SK-N-MC (cell line): Measurements from ENCODE around the gene MED29.

Experiments
- DNase-seq: peaks from one replicate; pipeline ENCODE4 v3.0.0-alpha.2; 2011; ENCODE audit warnings: low read depth, low spot score
- H3K27ac ChIP-seq: fragments of 200-600 bp; sonication (generic); 2 replicates; pipeline ENCODE4 v1.5.1; 2016; ENCODE audit warnings: mixed run types
- H3K36me3 ChIP-seq: fragments of 200-600 bp; sonication (generic); 2 replicates; pipeline ENCODE4 v1.6.1; 2017; ENCODE audit warnings: antibody characterized with exemption, low read length, mixed read lengths; ENCODE audit not compliant: insufficient read depth
- H3K4me3 ChIP-seq: fragments of 200-600 bp; sonication (generic); 2 replicates; pipeline ENCODE4 v1.5.1; 2016
- H3K9ac ChIP-seq: fragments of 200-600 bp; sonication (generic); 2 replicates; pipeline ENCODE4 v1.8.0; 2017; ENCODE audit warnings: mixed run types, mixed read lengths; ENCODE audit not compliant: insufficient read length
- H3K9me3 ChIP-seq: fragments of 200-600 bp; sonication (generic); 2 replicates; pipeline ENCODE4 v1.6.1; 2017; ENCODE audit warnings: low read depth, mild to moderate bottlenecking, antibody characterized with exemption, low read length, moderate library complexity, mixed read lengths
- EZH2 ChIP-seq: fragments of 200-600 bp; sonication (generic); IDR thresholded peaks from one replicate; pipeline ENCODE4 v1.6.1; 2017; ENCODE audit warnings: antibody characterized with exemption
- FOXP2 ChIP-seq: optimal IDR thresholded peaks from 2 replicates; pipeline ENCODE3; 2011; ENCODE audit warnings: mild to moderate bottlenecking, moderate library complexity; ENCODE audit not compliant: insufficient read depth; ENCODE audit errors: extremely low read length, control extremely low read depth
- POLR2AphosphoS5 ChIP-seq: IDR thresholded peaks from 2 replicates; pipeline ENCODE4 v1.6.1; 2012; ENCODE audit warnings: mild to moderate bottlenecking, low read depth, low read length, borderline replicate concordance

MED29 gene

GRCh38 chr19:39407410-39407659 is 16.2 kb downstream of the MED29 start:
- H3K9me3 ChIP-seq, result no peaks in the 10 kb centered on the region
- no peak overlapping the region for H3K27ac ChIP-seq
- H3K36me3 ChIP-seq, result no peaks in the 10 kb centered on the region
- no peak for DNase-seq
- peak overlapping the region; percentile 77 for H3K9ac ChIP-seq
- peak overlapping the region; percentile 93 for H3K4me3 ChIP-seq
- TF ChIP-seq POLR2AphosphoS5 (no peak), EZH2 (no peak), FOXP2 (no peak)

- H3K36me3 ChIP-seq, result no peaks in the 10 kb centered on the region
- H3K4me3 ChIP-seq, result peak overlapping the region; percentile 93
- no peak overlapping the region for H3K27ac ChIP-seq
- no peak for TF ChIP-seq EZH2
- no peak for DNase-seq
- no peaks in the 10 kb centered on the region for H3K9me3 ChIP-seq
- H3K9ac ChIP-seq, result peak overlapping the region; percentile 77
These were observed 16.6 kb downstream of the MED29 start for GRCh38 chr19:39407660-39408391.

- H3K36me3 ChIP-seq, result no peaks in the 10 kb centered on the region
- DNase-seq, result no peak
- H3K9me3 ChIP-seq, result no peaks in the 10 kb centered on the region
- no peak overlapping the region for H3K27ac ChIP-seq
- peak overlapping the region; percentile 32; the same call in 1 of the 2 replicates for H3K4me3 ChIP-seq
- no peak for TF ChIP-seq EZH2
- no peak for TF ChIP-seq POLR2AphosphoS5
- no peak for TF ChIP-seq FOXP2
- no peak overlapping the region for H3K9ac ChIP-seq
These were observed 17.4 kb downstream of the MED29 start for GRCh38 chr19:39408392-39409207.

- Histone ChIP-seq H3K4me3 (peak overlapping the region; percentile 82), H3K9me3 (no peaks in the 10 kb centered on the region), H3K36me3 (no peaks in the 10 kb centered on the region), H3K27ac (peak overlapping the region; percentile 54; the same call in 1 of the 2 replicates), H3K9ac (peak overlapping the region; percentile 79)
- no peak for DNase-seq
- peak; percentile 48; the same call in 1 of the 2 replicates for TF ChIP-seq POLR2AphosphoS5
- no peak for TF ChIP-seq FOXP2
These were observed 18.2 kb downstream of the MED29 start for GRCh38 chr19:39409208-39410016.

- peak overlapping the region; percentile 82 for H3K4me3 ChIP-seq
- peak overlapping the region; percentile 53; the same call in 1 of the 2 replicates for H3K27ac ChIP-seq
- H3K9ac ChIP-seq, result peak overlapping the region; percentile 79
- TF ChIP-seq POLR2AphosphoS5, result no peak
- no peak for TF ChIP-seq EZH2
- TF ChIP-seq FOXP2, result no peak
- H3K36me3 ChIP-seq, result peaks cover 1% of the 10 kb centered on the region; the same call in 1 of the 2 replicates
- H3K9me3 ChIP-seq, result no peaks in the 10 kb centered on the region
- no peak for DNase-seq
These were observed 19.0 kb downstream of the MED29 start for GRCh38 chr19:39410017-39410830.

GRCh38 chr19:39410831-39411080 is 19.6 kb downstream of the MED29 start:
- H3K9me3 ChIP-seq, result no peaks in the 10 kb centered on the region

GRCh38 chr19:39411081-39411831 is 20.1 kb downstream of the MED29 start:
- Histone ChIP-seq H3K9ac (peak overlapping the region; percentile 10), H3K36me3 (peaks cover 8% of the 10 kb centered on the region), H3K4me3 (peak overlapping the region; percentile 74), H3K27ac (no peak overlapping the region), H3K9me3 (no peaks in the 10 kb centered on the region)
- TF ChIP-seq POLR2AphosphoS5, result no peak
- no peak for TF ChIP-seq FOXP2
- TF ChIP-seq EZH2, result no peak
- no peak for DNase-seq

More at GRCh38 chr19:39410831-39411080, 19.6 kb downstream of the MED29 start:
- H3K4me3 ChIP-seq, result peak overlapping the region; percentile 82
- peaks cover 4% of the 10 kb centered on the region for H3K36me3 ChIP-seq
- no peak overlapping the region for H3K27ac ChIP-seq
- TF ChIP-seq POLR2AphosphoS5, result no peak
- TF ChIP-seq FOXP2, result no peak
- no peak for TF ChIP-seq EZH2
- no peak for DNase-seq
- no peak overlapping the region for H3K9ac ChIP-seq

GRCh38 chr19:39411832-39412099 is 20.6 kb downstream of the MED29 start:
- TF ChIP-seq EZH2 (no peak), POLR2AphosphoS5 (no peak), FOXP2 (no peak)
- Histone ChIP-seq H3K4me3 (peak overlapping the region; percentile 74), H3K27ac (peak overlapping the region; percentile 47; the same call in 1 of the 2 replicates), H3K9ac (peak overlapping the region; percentile 52), H3K36me3 (peaks cover 13% of the 10 kb centered on the region), H3K9me3 (no peaks in the 10 kb centered on the region)
- peak; percentile 88 for DNase-seq
